ENCODE data around the gene DNLZ. TPM values are rescaled to one million over a fixed set of nuclear protein-coding genes. Genes with fewer than 3 reads are reported as not detected.
A peak's percentile ranks its signal among the peaks of the same experiment; 100 is the strongest.

Gene DNLZ
- total and polyA plus RNA-seq, 11 donors = 21.3 to 67.8 (median 33.6) TPM

DNA sequence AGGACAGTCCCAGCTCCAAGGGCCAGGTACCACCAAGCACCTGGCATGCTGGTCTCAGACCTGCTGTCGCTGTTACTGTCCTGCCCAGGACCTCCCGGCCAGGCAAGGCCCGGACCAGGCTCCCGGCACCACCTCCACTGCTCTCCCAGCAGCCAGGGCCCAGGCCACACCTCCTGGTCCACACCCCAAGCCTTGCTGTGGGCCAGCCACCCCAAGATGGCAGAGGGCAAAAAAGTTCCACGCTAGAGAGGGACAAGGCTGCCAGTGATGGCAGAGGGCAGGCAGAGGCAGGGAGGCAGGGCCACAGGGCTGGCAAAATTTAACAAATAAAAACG is 1.1 kb downstream of the DNLZ start:
- 78 to 91% (median 85%) methylated on average over 3 to 6 of the region's 6 CpGs for WGBS, 4 donors
- peak; percentile 0 to 5 (median 2) for ATAC-seq
- TF ChIP-seq POLR2A (IDR thresholded peaks at IDR 0.05) (no peak), CTCF (IDR thresholded peaks at IDR 0.05) (no peak)
- Histone ChIP-seq H3K27me3 (no peaks in the 10 kb centered on the region), H3K9me3 (no peaks in the 10 kb centered on the region), H3K36me3 (peaks cover 0 to 8% (median under 1%) of the 10 kb centered on the region in 9 donors), H3K4me1 (peaks cover 3 to 35% (median 22%) of the 10 kb centered on the region in 12 donors), H3K27ac (peak overlapping the region; percentile 11 to 98 (median 92)), H3K4me3 (peak overlapping the region in 4 of 12 donors; percentile 6 to 96 (median 70))
- intact Hi-C loops (cut with DNase I) = loop anchor here in 3 of 10 donors (2.0 kb wide), 2 partner anchors 18 to 20 kb away; no protein-coding TSS in a partner anchor
- no peak for DNase-seq

DNA sequence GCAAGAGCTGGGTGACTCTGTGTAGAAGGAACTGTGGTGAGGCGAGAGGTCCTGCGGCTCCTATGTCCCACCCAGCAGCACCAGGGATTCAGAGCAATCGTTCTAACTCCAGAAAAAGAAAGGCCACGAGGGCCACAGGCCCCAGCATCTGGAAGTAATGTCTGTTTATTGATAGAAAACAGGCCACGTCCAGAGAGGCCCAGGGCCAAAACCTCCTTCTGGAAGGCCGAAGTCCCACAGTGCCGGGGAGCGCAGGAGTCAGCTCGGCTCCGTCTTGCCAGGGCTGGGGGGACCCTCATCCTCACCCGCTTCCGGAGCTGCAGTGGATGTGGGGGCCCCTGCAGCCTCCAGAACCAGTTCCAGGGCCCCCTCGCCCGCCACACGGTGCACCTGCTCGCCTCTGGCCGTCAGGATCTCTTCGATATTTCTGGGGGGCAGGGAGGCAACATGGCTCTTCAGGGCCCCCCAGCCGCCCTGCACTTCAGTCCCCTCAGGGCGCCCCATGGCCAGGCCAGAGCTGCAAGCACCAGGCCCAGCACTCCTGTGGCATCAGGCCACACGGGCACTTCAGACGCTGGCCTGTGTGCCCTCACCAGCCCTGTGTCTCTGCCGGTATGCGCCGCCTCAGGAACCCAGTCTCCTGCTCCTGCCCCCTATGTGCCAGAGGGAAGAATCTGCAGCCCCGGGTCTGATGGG is 1.6 kb downstream of the DNLZ start:
- Histone ChIP-seq H3K36me3 (peaks cover 0 to 13% (median 2%) of the 10 kb centered on the region in 9 donors), H3K9me3 (no peaks in the 10 kb centered on the region), H3K4me1 (peaks cover 3 to 35% (median 22%) of the 10 kb centered on the region in 12 donors), H3K27ac (peak overlapping the region; percentile 19 to 98 (median 92)), H3K4me3 (peak overlapping the region in 1 of 12 donors; percentile 96), H3K27me3 (no peaks in the 10 kb centered on the region)
- TF ChIP-seq CTCF (IDR thresholded peaks at IDR 0.05) (peak in 1 of 12 donors; percentile 22), POLR2A (IDR thresholded peaks at IDR 0.05) (no peak)
- intact Hi-C loops (cut with DNase I) = loop anchor here in 3 of 10 donors (2.0 kb wide), 2 partner anchors 17 to 19 kb away; no protein-coding TSS in a partner anchor
- ATAC-seq (peak; percentile 4 to 34 (median 16)), DNase-seq (peak in 2 of 5 donors; percentile 61 to 63)
- 70 to 86% (median 78%) methylated on average over 24 to 26 of the region's 26 CpGs for WGBS, 4 donors

DNA sequence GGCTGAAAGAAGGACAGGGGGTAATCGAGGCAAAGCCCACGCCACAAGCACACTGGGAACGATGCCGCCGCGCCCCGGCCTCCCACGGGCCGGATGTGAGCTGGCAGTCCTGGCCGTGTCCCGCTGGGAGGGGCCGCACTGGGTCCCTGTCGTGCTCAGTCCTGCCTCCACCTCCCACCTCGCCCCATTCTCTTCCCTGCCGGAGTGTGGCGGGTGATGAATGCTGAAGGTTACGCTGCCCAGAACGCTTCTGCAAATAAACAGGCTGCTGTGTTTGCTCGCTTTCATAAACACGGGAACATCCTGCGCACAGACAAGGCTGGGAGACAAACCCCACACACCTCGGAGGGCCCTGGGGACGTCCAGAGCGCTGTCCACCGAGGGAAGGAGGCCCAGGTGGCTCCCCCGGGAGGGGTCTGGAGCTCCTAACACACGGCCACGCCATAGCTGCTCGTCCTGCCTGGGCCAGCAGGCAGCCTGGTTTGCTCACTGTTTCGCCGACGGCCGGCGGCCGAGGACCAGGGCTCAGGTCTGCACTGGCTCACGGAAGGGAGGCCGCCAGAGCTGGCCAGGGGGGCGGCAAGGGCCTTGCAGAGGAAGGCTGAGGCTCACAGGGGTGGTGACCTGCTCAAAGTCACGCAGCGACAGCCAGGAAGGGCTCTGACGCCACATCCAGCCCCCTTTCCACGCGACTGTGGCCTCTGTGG is 2.3 kb downstream of the DNLZ start:
- Histone ChIP-seq H3K4me1 (peaks cover 3 to 36% (median 22%) of the 10 kb centered on the region in 12 donors), H3K27ac (peak overlapping the region in 11 of 12 donors; percentile 42 to 98 (median 92)), H3K4me3 (no peak overlapping the region), H3K9me3 (no peaks in the 10 kb centered on the region), H3K27me3 (no peaks in the 10 kb centered on the region), H3K36me3 (peaks cover 0 to 20% (median 8%) of the 10 kb centered on the region in 9 donors)
- TF ChIP-seq POLR2A (IDR thresholded peaks at IDR 0.05) (no peak), CTCF (IDR thresholded peaks at IDR 0.05) (no peak)
- 76 to 88% (median 80%) methylated on average over 38 to 43 of the region's 43 CpGs for WGBS, 4 donors
- ATAC-seq = no peak
- no peak for DNase-seq
- intact Hi-C loops (cut with DNase I) = no loop called here

All from heart left ventricle (tissue), 16 donors.